ENCODE results near the gene CD180.

The CD180 gene

GRCh38 chr5:67241326-67241725 lies 44.7 kb upstream of the CD180 start:
- H3K4me1 ChIP-seq (ENCODE audit: control insufficient read depth, low read length), result no peaks in the 10 kb centered on the region
- TF ChIP-seq EZH2phosphoT487 (IDR thresholded peaks at IDR 0.05; ENCODE audit: borderline replicate concordance, low read length) (no peak), CTCF (IDR thresholded peaks at IDR 0.05; ENCODE audit: low read depth, low read length, poor library complexity, severe bottlenecking) (no peak)
- no peaks in the 10 kb centered on the region for H3F3A ChIP-seq (ENCODE audit: control insufficient read depth, insufficient read depth)

GRCh38 chr5:67240846-67241245 lies 44.2 kb upstream of the CD180 start:
- H3K36me3 ChIP-seq (ENCODE audit: control insufficient read depth, low read length), result no peaks in the 10 kb centered on the region
- no peaks in the 10 kb centered on the region for H3F3A ChIP-seq (ENCODE audit: control insufficient read depth, insufficient read depth)
- no peaks in the 10 kb centered on the region; the same call in 1 of the 2 replicates for H3K27me3 ChIP-seq (ENCODE audit: control insufficient read depth, low read length)
- H3K27ac ChIP-seq (ENCODE audit: low read depth, low read length), result no peak overlapping the region
- TF ChIP-seq CTCF (IDR thresholded peaks at IDR 0.05; ENCODE audit: low read depth, low read length, poor library complexity, severe bottlenecking) (no peak), EZH2phosphoT487 (IDR thresholded peaks at IDR 0.05; ENCODE audit: borderline replicate concordance, low read length) (no peak)
- H3K79me2 ChIP-seq (ENCODE audit: control insufficient read depth, low read length), result no peaks in the 10 kb centered on the region
- H4K20me1 ChIP-seq (ENCODE audit: control insufficient read depth, insufficient read depth, low read depth, low read length), result no peaks in the 10 kb centered on the region
- H3K9me3 ChIP-seq (ENCODE audit: control insufficient read depth, insufficient read depth, low read length), result no peaks in the 10 kb centered on the region
- no peak overlapping the region for H3K4me3 ChIP-seq (ENCODE audit: low read length)
- no peaks in the 10 kb centered on the region for H3K9me2 ChIP-seq (replicated peaks; ENCODE audit: control insufficient read depth, low read length)
- H3K4me2 ChIP-seq (ENCODE audit: low read length), result no peak overlapping the region
- no peaks in the 10 kb centered on the region for H3K4me1 ChIP-seq (ENCODE audit: control insufficient read depth, low read length)

More at GRCh38 chr5:67241326-67241725, 44.7 kb upstream of the CD180 start:
- Histone ChIP-seq H3K9me3 (ENCODE audit: control insufficient read depth, insufficient read depth, low read length) (no peaks in the 10 kb centered on the region), H3K9me2 (replicated peaks; ENCODE audit: control insufficient read depth, low read length) (no peaks in the 10 kb centered on the region), H3K79me2 (ENCODE audit: control insufficient read depth, low read length) (no peaks in the 10 kb centered on the region), H3K4me3 (ENCODE audit: low read length) (no peak overlapping the region), H3K27ac (ENCODE audit: low read depth, low read length) (no peak overlapping the region), H3K27me3 (ENCODE audit: control insufficient read depth, low read length) (no peaks in the 10 kb centered on the region), H3K4me2 (ENCODE audit: low read length) (no peak overlapping the region), H3K36me3 (ENCODE audit: control insufficient read depth, low read length) (no peaks in the 10 kb centered on the region), H4K20me1 (ENCODE audit: control insufficient read depth, insufficient read depth, low read depth, low read length) (no peaks in the 10 kb centered on the region)

- no peak overlapping the region for H3K27ac ChIP-seq (ENCODE audit: low read depth, low read length)
- TF ChIP-seq EZH2phosphoT487 (IDR thresholded peaks at IDR 0.05; ENCODE audit: borderline replicate concordance, low read length) (no peak), CTCF (IDR thresholded peaks at IDR 0.05; ENCODE audit: low read depth, low read length, poor library complexity, severe bottlenecking) (no peak)
- no peak overlapping the region for H3K4me3 ChIP-seq (ENCODE audit: low read length)
- H3F3A ChIP-seq (ENCODE audit: control insufficient read depth, insufficient read depth), result no peaks in the 10 kb centered on the region
- no peaks in the 10 kb centered on the region for H3K79me2 ChIP-seq (ENCODE audit: control insufficient read depth, low read length)
- H3K36me3 ChIP-seq (ENCODE audit: control insufficient read depth, low read length), result no peaks in the 10 kb centered on the region
- no peaks in the 10 kb centered on the region for H3K9me3 ChIP-seq (ENCODE audit: control insufficient read depth, insufficient read depth, low read length)
- no peaks in the 10 kb centered on the region for H3K4me1 ChIP-seq (ENCODE audit: control insufficient read depth, low read length)
- no peaks in the 10 kb centered on the region for H4K20me1 ChIP-seq (ENCODE audit: control insufficient read depth, insufficient read depth, low read depth, low read length)
- H3K27me3 ChIP-seq (ENCODE audit: control insufficient read depth, low read length), result peaks cover 4% of the 10 kb centered on the region
- no peaks in the 10 kb centered on the region for H3K9me2 ChIP-seq (replicated peaks; ENCODE audit: control insufficient read depth, low read length)
- H3K4me2 ChIP-seq (ENCODE audit: low read length), result no peak overlapping the region
Measured at GRCh38 chr5:67240065-67240464, 43.5 kb upstream of the CD180 start.

GRCh38 chr5:67238191-67238590 lies 41.6 kb upstream of the CD180 start:
- Histone ChIP-seq H3K9me2 (replicated peaks; ENCODE audit: control insufficient read depth, low read length) (no peaks in the 10 kb centered on the region), H3K4me2 (ENCODE audit: low read length) (no peak overlapping the region), H4K20me1 (ENCODE audit: control insufficient read depth, insufficient read depth, low read depth, low read length) (no peaks in the 10 kb centered on the region), H3K4me3 (ENCODE audit: low read length) (no peak overlapping the region), H3K27me3 (ENCODE audit: control insufficient read depth, low read length) (peaks cover 16% of the 10 kb centered on the region), H3K36me3 (ENCODE audit: control insufficient read depth, low read length) (no peaks in the 10 kb centered on the region), H3K79me2 (ENCODE audit: control insufficient read depth, low read length) (no peaks in the 10 kb centered on the region), H3K4me1 (ENCODE audit: control insufficient read depth, low read length) (no peaks in the 10 kb centered on the region), H3K9me3 (ENCODE audit: control insufficient read depth, insufficient read depth, low read length) (no peaks in the 10 kb centered on the region), H3K27ac (ENCODE audit: low read depth, low read length) (no peak overlapping the region), H3F3A (ENCODE audit: control insufficient read depth, insufficient read depth) (no peaks in the 10 kb centered on the region)
- TF ChIP-seq EZH2phosphoT487 (IDR thresholded peaks at IDR 0.05; ENCODE audit: borderline replicate concordance, low read length) (no peak), CTCF (IDR thresholded peaks at IDR 0.05; ENCODE audit: low read depth, low read length, poor library complexity, severe bottlenecking) (no peak)

All from DOHH2 (cell line).